Central memory CD4-positive, alpha-beta T cell (primary cell): ENCODE results near the gene ODF2L.

ENCODE experiments used
- DNase-seq: peaks from one replicate; pipeline ENCODE4 v3.0.0; 2022

The ODF2L gene

DNA sequence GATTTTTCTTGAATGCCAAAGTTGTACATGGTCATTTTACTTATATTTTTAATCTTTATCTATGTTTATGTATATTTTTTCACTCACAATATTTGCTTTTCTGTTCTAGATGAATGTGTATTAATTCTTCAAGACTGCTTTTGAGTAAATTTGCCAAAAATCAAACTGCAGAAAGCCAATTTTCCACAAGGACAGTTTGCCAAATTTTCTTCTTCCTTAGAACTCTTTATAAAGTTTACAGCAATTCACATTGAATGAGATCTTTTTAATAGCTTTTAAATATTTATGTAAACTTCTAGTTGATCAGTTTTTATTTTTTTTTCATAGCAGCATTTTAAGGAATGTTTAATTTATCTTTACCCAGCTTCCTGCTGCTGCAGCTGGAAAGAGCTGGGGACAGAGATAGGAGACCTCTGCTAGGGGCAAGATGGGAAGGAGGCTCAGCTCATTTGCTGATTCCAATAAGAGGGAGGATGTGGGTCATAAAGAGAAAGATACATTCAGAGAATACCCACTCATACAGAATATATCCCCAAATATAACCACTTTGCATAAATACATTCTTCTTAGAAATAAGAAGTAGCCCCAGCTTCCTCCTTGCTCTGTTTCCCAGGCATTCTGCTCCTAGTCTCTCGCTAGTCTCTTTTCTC lies 93.0 kb downstream of the ODF2L start:
- DNase-seq: no peak
